ENCODE results near the gene C11orf65.

- TF ChIP-seq TAF1 (IDR thresholded peaks at IDR 0.05; ENCODE audit: borderline replicate concordance, insufficient read depth, low read length) (no peak), POLR2AphosphoS5 (IDR thresholded peaks at IDR 0.05; ENCODE audit: low read depth, low read length) (no peak)
Measured at GRCh38 chr11:108486828-108487227, 19.5 kb upstream of the C11orf65 start.

Data from PFSK-1 (cell line).